D721Med (cell line): Measurements from ENCODE around the gene CGREF1.
"Not testable (repeated sequence)": the region's sequence is repeated elsewhere in the genome, so short reads cannot be mapped to it uniquely, and the experiment has no call there.

Experiments used
- DNase-seq: peaks from one replicate; pipeline ENCODE4 v3.0.0; 2011; ENCODE audit warnings: low spot score; ENCODE audit not compliant: insufficient read length
- FAIRE-seq: peaks from 2 replicates; lab custom pipeline; 2011; peaks lifted over from hg19 to GRCh38; lab: Jason Lieb, UNC
- TF ChIP-seq, protein P1 (sequence below): IDR thresholded peaks from 2 replicates; pipeline ENCODE4 v1.5.1; 2012; ENCODE audit warnings: mild to moderate bottlenecking, control low read depth; ENCODE audit not compliant: insufficient read depth; ENCODE audit errors: missing control alignments

CGREF1 gene

GRCh38 chr2:27080603-27080936 is 38.4 kb downstream of the CGREF1 start:
- TF ChIP-seq, protein P1, sequence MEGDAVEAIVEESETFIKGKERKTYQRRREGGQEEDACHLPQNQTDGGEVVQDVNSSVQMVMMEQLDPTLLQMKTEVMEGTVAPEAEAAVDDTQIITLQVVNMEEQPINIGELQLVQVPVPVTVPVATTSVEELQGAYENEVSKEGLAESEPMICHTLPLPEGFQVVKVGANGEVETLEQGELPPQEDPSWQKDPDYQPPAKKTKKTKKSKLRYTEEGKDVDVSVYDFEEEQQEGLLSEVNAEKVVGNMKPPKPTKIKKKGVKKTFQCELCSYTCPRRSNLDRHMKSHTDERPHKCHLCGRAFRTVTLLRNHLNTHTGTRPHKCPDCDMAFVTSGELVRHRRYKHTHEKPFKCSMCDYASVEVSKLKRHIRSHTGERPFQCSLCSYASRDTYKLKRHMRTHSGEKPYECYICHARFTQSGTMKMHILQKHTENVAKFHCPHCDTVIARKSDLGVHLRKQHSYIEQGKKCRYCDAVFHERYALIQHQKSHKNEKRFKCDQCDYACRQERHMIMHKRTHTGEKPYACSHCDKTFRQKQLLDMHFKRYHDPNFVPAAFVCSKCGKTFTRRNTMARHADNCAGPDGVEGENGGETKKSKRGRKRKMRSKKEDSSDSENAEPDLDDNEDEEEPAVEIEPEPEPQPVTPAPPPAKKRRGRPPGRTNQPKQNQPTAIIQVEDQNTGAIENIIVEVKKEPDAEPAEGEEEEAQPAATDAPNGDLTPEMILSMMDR: no peak
- DNase-seq: no peak
- FAIRE-seq: no peak

DNA sequence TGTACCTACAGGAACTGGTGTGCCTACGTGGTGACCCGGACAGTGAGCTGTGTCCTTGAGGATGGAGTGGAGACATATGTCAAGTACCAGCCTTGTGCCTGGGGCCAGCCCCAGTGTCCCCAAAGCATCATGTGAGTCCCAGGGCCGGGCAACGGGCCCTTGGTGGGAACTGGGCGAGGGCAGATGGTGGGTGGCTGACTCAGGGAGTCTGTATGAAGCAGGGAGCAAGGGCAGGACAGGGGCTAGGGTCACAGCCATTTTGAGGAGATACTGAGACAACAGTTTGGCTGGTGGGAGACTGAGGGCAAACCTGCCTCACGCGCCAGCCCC is 38.8 kb downstream of the CGREF1 start:
- no peak for FAIRE-seq
- TF ChIP-seq, protein P1: no peak
- no peak for DNase-seq

- FAIRE-seq: no peak
- TF ChIP-seq, protein P1: no peak
- peak; percentile 78 for DNase-seq
Observed at GRCh38 chr2:27079233-27080139, 39.4 kb downstream of the CGREF1 start.

GRCh38 chr2:27078267-27079194 is 40.4 kb downstream of the CGREF1 start, which contains the start of gene EMILIN1:
Gene EMILIN1, plus strand, starts transcription at chr2:27078615. Its CDS starts 451 bp downstream, at chr2:27079066.
- DNase-seq: no peak
- TF ChIP-seq, protein P1: no peak

DNA sequence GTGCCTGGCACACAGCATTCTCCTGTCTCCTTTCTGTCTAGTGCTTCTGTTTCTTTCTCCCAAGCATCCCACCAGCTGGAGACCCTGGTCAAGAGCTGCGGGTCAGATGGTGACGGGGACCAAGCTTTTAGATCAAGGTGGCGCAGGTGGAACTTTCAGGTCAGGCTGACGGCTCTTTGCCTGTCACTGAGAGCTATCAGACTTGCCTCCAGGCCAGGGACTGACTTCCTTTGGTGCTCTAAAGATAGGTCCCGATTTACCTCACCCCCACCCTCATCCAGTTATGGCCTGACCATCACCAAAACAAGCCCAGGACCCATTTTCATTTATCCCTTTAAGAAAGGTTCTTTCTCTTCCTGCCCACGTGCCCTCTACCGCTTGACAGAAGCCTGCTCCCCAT is 41.7 kb downstream of the CGREF1 start:
- FAIRE-seq: no peak
- TF ChIP-seq, protein P1: no peak

More at GRCh38 chr2:27078267-27079194, 40.4 kb downstream of the CGREF1 start, which contains the start of gene EMILIN1:
- no peak for FAIRE-seq

DNA sequence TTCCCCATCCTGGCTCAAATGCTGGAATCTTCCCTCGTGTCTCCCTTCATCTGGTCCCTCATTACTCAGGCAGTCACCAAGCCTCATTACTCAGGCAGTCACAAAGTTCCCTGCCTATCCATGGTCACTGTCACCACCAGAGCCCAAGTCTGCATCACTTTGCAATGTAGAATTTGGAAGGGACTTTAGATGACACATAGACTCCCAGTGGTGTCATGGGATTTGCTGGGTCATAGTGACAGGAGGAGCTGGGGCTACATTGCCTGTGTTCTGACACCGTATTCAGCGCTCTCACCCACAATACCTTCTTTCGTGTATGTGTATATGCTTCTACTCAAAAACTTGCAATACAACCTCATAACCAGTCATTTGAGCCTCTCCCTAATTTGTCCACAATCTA is 42.6 kb downstream of the CGREF1 start:
- DNase-seq: no peak
- TF ChIP-seq, protein P1: no peak
- FAIRE-seq: no peak

More for the DNA sequence above, 41.7 kb downstream of the CGREF1 start:
- no peak for DNase-seq

DNA sequence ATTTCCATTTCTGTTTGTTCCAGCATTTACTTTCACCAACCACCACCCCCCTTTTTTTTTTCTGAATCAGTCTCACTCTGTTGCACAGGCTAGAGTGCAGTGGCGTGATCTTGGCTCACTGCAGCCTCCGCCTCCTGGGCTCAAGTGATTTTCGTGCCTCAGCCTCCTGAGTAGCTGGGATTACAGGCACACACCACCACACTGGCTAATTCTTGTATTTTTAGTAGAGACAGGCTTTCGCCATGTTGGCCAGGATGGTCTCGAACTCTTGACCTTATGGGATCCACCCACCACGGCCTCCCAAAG is 43.4 kb downstream of the CGREF1 start:
- FAIRE-seq: not testable (repeated sequence)

More for the DNA sequence above, 43.4 kb downstream of the CGREF1 start:
- not testable (repeated sequence) for DNase-seq
